ENCODE measurements around the gene SLC27A1. TPM values are rescaled to one million over a fixed set of nuclear protein-coding genes. Genes with fewer than 3 reads are reported as not detected.

SLC27A1 gene
- total RNA-seq, 1 experiment from 2014 or later, result 8.6 TPM

DNA sequence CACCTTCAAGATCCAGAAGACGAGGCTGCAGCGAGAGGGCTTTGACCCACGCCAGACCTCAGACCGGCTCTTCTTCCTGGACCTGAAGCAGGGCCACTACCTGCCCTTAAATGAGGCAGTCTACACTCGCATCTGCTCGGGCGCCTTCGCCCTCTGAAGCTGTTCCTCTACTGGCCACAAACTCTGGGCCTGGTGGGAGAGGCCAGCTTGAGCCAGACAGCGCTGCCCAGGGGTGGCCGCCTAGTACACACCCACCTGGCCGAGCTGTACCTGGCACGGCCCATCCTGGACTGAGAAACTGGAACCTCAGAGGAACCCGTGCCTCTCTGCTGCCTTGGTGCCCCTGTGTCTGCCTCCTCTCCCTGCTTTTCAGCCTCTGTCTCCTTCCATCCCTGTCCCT is 34.1 kb downstream of the SLC27A1 start:
- Mint-ChIP-seq H3K4me1 (peaks cover 6% of the 10 kb centered on the region), H3K27ac (no peak overlapping the region), H3K4me3 (no peak overlapping the region), H3K36me3 (no peaks in the 10 kb centered on the region), H3K9me3 (no peaks in the 10 kb centered on the region), H3K27me3 (ENCODE audit: low read depth) (no peaks in the 10 kb centered on the region)
- ChIA-PET CTCF (interaction anchor here (1.2 to 3.4 kb wide), 2 partner anchors 8 to 101 kb away, joined by 3 to 31 read pairs; no protein-coding TSS in a partner anchor), POLR2A (no interaction called here)
- no peak for DNase-seq (ENCODE audit: low spot score)
- TF ChIP-seq ZNF121 (CRISPR knock-in tag; IDR thresholded peaks at IDR 0.05) (no peak), MXD4 (CRISPR knock-in tag; IDR thresholded peaks at IDR 0.05; ENCODE audit: borderline replicate concordance) (no peak), GTF2I (CRISPR knock-in tag; conservative IDR thresholded peaks at IDR 0.05) (no peak), RORB (CRISPR knock-in tag; IDR thresholded peaks at IDR 0.05) (no peak), OVOL2 (CRISPR knock-in tag; IDR thresholded peaks at IDR 0.05; ENCODE audit: borderline replicate concordance) (no peak), CREM (CRISPR knock-in tag; IDR thresholded peaks at IDR 0.05) (no peak), HMGA2 (CRISPR knock-in tag; IDR thresholded peaks at IDR 0.05) (no peak), ZSCAN18 (CRISPR knock-in tag; IDR thresholded peaks at IDR 0.05) (no peak), IRF2 (CRISPR knock-in tag; IDR thresholded peaks at IDR 0.05; ENCODE audit: borderline replicate concordance, low read depth) (no peak), SMAD3 (CRISPR knock-in tag; IDR thresholded peaks at IDR 0.05; ENCODE audit: borderline replicate concordance) (no peak)
- TF ChIP-seq, protein P1, sequence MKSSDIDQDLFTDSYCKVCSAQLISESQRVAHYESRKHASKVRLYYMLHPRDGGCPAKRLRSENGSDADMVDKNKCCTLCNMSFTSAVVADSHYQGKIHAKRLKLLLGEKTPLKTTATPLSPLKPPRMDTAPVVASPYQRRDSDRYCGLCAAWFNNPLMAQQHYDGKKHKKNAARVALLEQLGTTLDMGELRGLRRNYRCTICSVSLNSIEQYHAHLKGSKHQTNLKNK (CRISPR knock-in tag; IDR thresholded peaks at IDR 0.05), result no peak
- TF ChIP-seq, protein P2, sequence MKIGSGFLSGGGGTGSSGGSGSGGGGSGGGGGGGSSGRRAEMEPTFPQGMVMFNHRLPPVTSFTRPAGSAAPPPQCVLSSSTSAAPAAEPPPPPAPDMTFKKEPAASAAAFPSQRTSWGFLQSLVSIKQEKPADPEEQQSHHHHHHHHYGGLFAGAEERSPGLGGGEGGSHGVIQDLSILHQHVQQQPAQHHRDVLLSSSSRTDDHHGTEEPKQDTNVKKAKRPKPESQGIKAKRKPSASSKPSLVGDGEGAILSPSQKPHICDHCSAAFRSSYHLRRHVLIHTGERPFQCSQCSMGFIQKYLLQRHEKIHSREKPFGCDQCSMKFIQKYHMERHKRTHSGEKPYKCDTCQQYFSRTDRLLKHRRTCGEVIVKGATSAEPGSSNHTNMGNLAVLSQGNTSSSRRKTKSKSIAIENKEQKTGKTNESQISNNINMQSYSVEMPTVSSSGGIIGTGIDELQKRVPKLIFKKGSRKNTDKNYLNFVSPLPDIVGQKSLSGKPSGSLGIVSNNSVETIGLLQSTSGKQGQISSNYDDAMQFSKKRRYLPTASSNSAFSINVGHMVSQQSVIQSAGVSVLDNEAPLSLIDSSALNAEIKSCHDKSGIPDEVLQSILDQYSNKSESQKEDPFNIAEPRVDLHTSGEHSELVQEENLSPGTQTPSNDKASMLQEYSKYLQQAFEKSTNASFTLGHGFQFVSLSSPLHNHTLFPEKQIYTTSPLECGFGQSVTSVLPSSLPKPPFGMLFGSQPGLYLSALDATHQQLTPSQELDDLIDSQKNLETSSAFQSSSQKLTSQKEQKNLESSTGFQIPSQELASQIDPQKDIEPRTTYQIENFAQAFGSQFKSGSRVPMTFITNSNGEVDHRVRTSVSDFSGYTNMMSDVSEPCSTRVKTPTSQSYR (CRISPR knock-in tag; IDR thresholded peaks at IDR 0.05), result no peak
- TF ChIP-seq, protein P3, sequence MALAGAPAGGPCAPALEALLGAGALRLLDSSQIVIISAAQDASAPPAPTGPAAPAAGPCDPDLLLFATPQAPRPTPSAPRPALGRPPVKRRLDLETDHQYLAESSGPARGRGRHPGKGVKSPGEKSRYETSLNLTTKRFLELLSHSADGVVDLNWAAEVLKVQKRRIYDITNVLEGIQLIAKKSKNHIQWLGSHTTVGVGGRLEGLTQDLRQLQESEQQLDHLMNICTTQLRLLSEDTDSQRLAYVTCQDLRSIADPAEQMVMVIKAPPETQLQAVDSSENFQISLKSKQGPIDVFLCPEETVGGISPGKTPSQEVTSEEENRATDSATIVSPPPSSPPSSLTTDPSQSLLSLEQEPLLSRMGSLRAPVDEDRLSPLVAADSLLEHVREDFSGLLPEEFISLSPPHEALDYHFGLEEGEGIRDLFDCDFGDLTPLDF (CRISPR knock-in tag; IDR thresholded peaks at IDR 0.05), result no peak
- no peak for ATAC-seq

GRCh38 chr19:17505223-17505622 is 34.9 kb downstream of the SLC27A1 start:
- ATAC-seq (no peak), DNase-seq (ENCODE audit: low spot score) (no peak)
- ChIA-PET POLR2A (interaction anchor here (0.6 kb wide), 1 partner anchor 30 kb away, joined by 4 read pairs; no protein-coding TSS in a partner anchor), CTCF (interaction anchor here (1.2 to 3.4 kb wide), 2 partner anchors 9 to 101 kb away, joined by 3 to 31 read pairs; no protein-coding TSS in a partner anchor)
- H3K9me3 Mint-ChIP-seq, result no peaks in the 10 kb centered on the region
- H3K27ac Mint-ChIP-seq, result no peak overlapping the region
- H3K4me1 Mint-ChIP-seq, result peaks cover 2% of the 10 kb centered on the region
- no peaks in the 10 kb centered on the region for H3K27me3 Mint-ChIP-seq (ENCODE audit: low read depth)
- no peaks in the 10 kb centered on the region for H3K36me3 Mint-ChIP-seq
- no peak overlapping the region for H3K4me3 Mint-ChIP-seq
- TF ChIP-seq ZBTB21 (CRISPR knock-in tag; IDR thresholded peaks at IDR 0.05; ENCODE audit: borderline replicate concordance), result no peak
- TF ChIP-seq PRDM15 (CRISPR knock-in tag; IDR thresholded peaks at IDR 0.05), result no peak
- no peak for TF ChIP-seq SP1 (CRISPR knock-in tag; conservative IDR thresholded peaks at IDR 0.05)
- TF ChIP-seq ELF4 (CRISPR knock-in tag; IDR thresholded peaks at IDR 0.05; ENCODE audit: low read depth), result no peak
- TF ChIP-seq MAX (CRISPR knock-in tag; IDR thresholded peaks at IDR 0.05), result no peak

Measured in WTC11 (cell line).